NCI-H146 treated with DMSO at 0.1 percent for 48 hours (cell line): ENCODE results near the gene PHF1.
"Not testable (repeated sequence)": the region's sequence is repeated elsewhere in the genome, so short reads cannot be mapped to it uniquely, and the experiment has no call there.

ENCODE experiments used
- DNase-seq: peaks from one replicate; lab custom pipeline; 2025; ENCODE audit not compliant: unreplicated experiment; lab: John Stamatoyannopoulos, UW

Gene PHF1

DNA sequence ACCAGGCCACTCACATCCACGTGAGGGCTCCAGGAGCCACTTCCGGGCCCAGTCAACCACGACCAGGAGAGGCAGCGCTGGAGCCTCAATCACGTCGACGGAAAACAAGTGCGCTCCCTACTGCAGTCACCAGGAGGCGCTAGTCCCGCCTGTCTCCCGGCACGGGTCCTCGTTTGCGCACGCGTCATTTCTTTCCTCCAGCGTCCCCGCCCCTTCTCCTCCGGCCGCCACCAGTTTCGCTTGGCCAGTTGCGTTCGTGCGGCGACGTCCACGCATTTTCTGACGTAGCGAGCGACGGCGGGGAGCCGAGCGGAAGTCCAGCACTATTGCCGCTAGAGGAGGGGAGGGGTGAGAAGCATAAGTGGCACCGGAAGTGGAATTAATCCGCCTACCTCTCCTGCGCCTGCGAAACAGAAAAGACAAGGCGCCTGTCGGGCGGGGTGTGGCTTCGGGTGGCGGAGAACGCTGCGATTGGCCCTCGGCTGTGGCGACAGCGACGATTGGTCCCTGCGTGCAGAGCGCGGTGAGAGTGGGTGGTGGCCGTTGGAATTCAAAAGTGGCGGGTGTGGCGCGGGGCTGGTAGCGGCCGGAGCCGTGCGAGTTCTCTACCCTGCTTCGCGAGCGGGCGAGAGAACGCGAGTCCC, 19.4 kb upstream of the PHF1 start, which contains the start of gene KIFC1:
Gene KIFC1, plus strand, starts transcription at position 546 of the 644 bp plus-strand sequence. CDS start 163 bp downstream, outside the sequence.
- peak; percentile 99 for DNase-seq

DNA sequence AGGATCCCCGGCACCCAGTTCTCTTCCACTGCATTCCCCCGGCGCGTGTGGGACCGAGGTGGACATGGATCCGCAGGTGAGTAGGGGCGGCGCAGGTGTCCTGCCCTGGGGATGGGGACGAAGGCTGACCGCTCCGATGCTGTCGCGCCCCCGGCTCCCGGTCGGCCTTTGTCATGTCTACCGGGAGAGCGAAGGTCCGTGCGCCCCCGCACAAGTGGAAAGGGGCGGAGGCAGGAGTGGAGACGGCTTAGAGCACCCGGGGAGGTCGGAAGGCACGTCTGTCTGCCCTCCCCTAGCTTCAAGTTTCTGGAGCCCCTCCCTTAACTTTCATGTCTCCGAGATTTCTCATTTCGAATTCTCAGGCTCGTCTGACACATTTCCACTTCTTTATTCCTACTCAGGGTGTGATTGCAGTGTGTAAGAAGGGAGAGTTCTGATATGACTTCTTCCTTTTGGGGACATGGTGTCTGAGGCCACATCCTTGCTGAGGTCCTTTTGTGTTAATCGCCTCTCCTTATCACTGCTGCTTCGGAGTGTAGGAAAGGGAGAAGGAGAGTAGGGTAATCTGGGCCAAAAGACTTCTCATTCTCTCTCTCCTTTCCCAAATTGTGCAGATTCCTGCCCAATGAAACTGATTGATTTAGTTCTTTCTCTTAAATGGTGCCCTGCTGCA, 18.8 kb upstream of the PHF1 start:
- DNase-seq = no peak

DNA sequence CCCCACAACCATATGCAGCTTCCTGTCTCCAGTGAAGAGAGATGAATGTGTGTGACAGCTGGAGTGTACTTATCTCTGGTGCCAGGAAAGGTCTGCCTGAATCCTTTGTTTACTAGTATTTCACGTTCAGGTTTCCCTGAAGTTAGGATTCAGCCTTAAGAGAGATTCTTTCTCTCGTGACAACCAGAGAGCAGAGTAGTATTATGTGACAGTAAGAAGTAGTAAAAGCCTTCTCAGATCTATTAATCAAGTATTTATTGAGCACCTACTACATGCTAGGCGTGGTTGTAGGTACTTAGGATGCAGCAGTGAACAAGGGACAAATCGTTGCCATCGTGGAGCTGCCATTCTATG, 18.2 kb upstream of the PHF1 start:
- no peak for DNase-seq

- DNase-seq = no peak
Measured at GRCh38 chr6:33392979-33393378, 17.8 kb upstream of the PHF1 start.

DNA sequence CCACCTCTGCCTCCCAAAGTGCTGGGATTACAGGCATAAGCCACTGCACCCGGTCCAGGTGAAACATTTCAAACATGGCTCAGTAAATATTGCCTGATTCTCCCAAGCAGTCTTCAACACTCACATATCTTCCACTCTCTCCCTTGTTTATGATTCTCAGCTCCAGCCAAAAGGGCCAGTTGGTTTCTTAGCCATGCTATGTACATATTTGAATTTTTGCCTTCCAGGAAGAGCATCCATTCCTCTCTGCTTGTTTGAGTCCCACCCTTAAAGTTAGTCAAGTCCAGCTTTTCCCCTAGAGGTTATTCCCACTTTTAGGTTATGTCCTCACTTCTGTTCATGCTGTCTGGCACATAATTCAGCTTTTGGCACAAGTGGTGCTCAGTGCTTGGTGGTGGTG, 13.3 kb upstream of the PHF1 start:
- DNase-seq = no peak

DNA sequence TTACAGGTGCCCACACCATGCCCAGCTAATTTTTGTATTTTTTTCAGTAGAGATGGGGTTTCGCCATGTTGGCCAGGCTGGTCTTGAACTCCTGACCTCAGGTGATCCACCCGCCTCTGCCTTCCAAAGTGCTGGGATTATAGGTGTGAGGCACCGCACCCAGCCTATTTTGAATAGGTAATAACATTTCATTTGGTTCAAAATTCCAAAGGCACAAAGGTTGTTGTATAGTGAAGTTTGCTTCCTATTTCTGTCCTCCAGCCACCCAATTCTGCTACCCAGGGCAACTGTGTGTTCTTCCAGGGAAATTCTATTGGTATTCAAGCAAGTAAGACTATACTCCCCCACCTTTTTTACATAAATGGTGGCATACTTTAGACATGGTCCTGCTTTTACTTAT, 12.2 kb upstream of the PHF1 start:
- not testable (repeated sequence) for DNase-seq

DNA sequence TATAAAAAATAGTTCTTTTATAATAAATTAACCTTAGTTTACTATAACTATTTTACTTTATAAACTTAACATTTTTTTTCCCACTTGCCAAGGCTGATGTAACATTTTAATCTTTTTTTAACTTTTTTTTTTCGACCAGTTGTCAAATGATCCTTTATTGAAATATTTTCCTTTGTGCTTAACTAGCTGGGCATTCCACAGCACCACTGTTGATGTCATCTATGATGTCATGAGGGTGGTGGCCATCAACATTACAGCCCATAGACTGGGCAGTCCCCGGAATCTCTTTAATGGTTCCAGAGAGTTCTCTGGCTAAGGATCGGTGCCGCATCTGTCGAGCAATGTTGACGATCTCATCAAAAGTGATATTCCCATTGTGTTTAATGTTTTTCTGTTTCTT, 10.9 kb upstream of the PHF1 start:
- DNase-seq = not testable (repeated sequence)

DNA sequence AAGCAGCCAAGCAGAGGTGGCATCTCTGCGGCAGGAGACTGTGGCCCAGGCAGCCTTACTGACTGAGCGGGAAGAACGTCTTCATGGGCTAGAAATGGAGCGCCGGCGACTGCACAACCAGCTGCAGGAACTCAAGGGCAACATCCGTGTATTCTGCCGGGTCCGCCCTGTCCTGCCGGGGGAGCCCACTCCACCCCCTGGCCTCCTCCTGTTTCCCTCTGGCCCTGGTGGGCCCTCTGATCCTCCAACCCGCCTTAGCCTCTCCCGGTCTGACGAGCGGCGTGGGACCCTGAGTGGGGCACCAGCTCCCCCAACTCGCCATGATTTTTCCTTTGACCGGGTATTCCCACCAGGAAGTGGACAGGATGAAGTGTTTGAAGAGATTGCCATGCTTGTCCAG, 5.9 kb upstream of the PHF1 start:
- no peak for DNase-seq

GRCh38 chr6:33405386-33405940, 5.4 kb upstream of the PHF1 start:
- DNase-seq = no peak

- no peak for DNase-seq
Measured at GRCh38 chr6:33406126-33406525, 4.7 kb upstream of the PHF1 start.

GRCh38 chr6:33407132-33407718, 3.6 kb upstream of the PHF1 start:
- DNase-seq = no peak

- peak; percentile 93 for DNase-seq
Measured at GRCh38 chr6:33410050-33410710, 634 bp upstream of the PHF1 start.

GRCh38 chr6:33411632-33412005, 805 bp downstream of the PHF1 start:
- DNase-seq = no peak

DNA sequence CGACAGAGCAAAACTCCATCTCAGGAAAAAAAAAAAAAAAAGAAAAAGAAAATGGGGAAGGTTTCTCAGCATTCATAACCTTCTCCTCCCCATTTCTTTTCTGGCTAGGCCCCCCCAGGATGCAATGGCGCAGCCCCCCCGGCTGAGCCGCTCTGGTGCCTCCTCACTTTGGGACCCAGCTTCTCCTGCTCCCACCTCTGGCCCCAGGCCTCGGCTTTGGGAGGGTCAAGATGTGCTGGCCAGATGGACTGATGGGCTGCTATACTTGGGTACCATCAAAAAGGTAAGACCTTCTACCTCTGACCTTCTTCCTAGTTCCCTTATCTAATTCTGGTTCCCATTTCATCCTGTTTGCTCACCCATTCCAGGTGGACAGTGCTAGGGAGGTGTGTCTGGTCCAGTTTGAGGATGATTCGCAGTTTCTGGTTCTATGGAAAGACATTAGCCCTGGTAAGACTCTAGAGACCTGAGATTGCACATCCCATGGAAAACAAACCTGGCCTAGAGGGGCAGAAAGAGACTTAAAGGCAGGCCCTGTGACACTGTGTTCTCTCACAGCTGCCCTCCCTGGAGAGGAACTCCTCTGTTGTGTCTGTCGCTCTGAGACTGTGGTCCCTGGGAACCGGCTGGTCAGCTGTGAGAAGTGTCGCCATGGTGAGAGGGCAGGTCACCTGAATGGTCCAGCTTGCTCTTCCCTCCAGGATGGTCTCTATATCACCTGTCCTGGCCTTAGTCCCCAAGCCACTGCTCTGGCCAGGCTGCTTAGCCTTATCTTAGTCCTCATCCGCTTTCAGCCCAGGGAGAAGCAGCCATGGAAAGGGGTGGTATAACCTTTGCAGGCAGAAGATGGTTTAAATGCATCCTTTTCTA, 1.6 kb downstream of the PHF1 start:
- no peak for DNase-seq

DNA sequence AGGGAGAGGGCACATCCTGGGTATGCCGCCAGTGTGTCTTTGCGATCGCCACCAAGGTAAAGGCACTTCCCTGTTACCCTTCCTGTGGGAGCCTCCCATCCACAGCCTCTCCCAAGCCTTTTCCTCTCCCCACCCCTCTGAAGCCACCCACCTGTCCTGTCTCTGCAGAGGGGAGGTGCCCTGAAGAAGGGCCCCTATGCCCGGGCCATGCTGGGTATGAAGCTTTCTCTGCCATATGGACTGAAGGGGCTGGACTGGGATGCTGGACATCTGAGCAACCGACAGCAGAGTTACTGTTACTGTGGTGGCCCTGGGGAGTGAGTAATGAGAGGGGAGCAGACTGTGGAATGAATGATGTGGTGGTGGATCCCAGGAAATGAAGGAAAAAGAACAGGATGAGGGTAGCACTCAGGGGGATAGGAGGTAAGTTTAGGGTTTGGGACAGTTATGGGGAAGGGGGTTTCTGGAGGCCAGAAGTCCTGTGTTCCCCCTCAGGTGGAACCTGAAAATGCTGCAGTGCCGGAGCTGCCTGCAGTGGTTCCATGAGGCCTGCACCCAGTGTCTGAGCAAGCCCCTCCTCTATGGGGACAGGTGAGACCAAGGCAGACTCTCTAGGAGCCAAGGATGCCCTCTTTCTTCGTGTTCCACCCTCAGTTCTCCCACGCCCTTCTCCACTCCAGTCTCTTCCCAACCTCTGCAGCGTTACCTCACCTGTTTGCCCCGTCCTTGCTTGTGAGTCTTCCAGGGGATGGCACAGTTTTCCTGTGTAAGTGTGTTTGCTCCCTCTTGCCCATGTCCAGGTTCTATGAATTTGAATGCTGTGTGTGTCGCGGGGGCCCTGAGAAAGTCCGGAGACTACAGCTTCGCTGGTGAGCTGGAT, 2.7 kb downstream of the PHF1 start:
- no peak for DNase-seq

DNA sequence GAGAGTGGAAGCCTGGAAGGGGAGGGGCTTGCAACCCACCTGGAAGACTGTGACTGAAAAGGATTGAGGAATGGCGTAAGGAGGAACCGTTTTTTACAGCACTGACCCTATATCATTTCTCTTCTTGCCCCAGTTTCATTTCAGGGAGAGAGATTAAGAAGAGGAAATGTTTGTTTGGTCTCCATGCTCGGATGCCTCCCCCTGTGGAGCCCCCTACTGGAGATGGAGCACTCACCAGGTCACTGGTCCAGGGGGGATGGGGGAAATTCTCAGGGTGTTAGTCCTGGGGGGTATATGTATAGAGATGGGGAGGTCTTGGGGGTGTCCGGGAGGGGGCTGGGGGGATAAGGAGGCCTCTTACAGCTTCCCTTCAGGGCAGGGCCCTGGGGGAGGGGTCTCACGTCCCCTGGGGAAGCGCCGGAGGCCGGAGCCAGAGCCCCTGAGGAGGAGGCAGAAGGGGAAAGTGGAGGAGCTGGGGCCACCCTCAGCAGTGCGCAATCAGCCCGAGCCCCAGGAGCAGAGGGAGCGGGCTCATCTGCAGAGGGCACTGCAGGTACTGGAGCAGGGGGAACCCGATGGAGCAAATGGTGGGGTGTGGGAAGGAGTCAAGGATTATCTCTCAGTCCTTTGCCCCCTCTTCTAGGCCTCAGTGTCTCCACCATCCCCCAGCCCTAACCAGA, 3.9 kb downstream of the PHF1 start:
- DNase-seq = no peak

GRCh38 chr6:33415831-33416230, 5.0 kb downstream of the PHF1 start:
- no peak for DNase-seq

- DNase-seq = no peak
Measured at GRCh38 chr6:33416386-33417127, 5.7 kb downstream of the PHF1 start.
